ENCODE results near the gene CEMIP.

- TF ChIP-seq, protein P1, sequence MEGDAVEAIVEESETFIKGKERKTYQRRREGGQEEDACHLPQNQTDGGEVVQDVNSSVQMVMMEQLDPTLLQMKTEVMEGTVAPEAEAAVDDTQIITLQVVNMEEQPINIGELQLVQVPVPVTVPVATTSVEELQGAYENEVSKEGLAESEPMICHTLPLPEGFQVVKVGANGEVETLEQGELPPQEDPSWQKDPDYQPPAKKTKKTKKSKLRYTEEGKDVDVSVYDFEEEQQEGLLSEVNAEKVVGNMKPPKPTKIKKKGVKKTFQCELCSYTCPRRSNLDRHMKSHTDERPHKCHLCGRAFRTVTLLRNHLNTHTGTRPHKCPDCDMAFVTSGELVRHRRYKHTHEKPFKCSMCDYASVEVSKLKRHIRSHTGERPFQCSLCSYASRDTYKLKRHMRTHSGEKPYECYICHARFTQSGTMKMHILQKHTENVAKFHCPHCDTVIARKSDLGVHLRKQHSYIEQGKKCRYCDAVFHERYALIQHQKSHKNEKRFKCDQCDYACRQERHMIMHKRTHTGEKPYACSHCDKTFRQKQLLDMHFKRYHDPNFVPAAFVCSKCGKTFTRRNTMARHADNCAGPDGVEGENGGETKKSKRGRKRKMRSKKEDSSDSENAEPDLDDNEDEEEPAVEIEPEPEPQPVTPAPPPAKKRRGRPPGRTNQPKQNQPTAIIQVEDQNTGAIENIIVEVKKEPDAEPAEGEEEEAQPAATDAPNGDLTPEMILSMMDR (IDR thresholded peaks at IDR 0.05), result no peak
- no peak for TF ChIP-seq EZH2phosphoT487 (IDR thresholded peaks at IDR 0.05)
- TF ChIP-seq EZH2 (IDR thresholded peaks at IDR 0.05), result no peak
Observed at GRCh38 chr15:80866936-80867335, 87.8 kb downstream of the CEMIP start.

Data from neural progenitor cell (in vitro differentiated cells).